Endothelial cell of umbilical vein (primary cell): ENCODE results near the gene CARMIL3. TPM values are rescaled to one million over a fixed set of nuclear protein-coding genes. Genes with fewer than 3 reads are reported as not detected.

ENCODE experiments used
- BruUV-seq: library from RNA; stranded (reverse); fragments of 400-500 nt; replicated peaks from 2 replicates; lab custom pipeline; 2021; lab: Mats Ljungman, UMichigan
- CTCF ChIA-PET: fragments of 300-600, 350-600 bp; sonication (Branson Sonifier 250); formaldehyde crosslinking; loops from one replicate; lab custom pipeline; 2021; ENCODE audit warnings: antibody characterized with exemption, inconsistent platforms; lab: Charles Lee
- POLR2A ChIA-PET: fragments of 300-600, 350-600 bp; sonication (Branson Sonifier 250); formaldehyde crosslinking; loops from one replicate; lab custom pipeline; 2021; ENCODE audit warnings: antibody characterized with exemption, inconsistent platforms; lab: Charles Lee
- DNase-seq: peaks from one replicate; pipeline ENCODE4 v3.0.0-alpha.2; 2011; ENCODE audit warnings: low read depth, low spot score
- FAIRE-seq: peaks from 2 replicates; lab custom pipeline; 2011; peaks lifted over from hg19 to GRCh38; lab: Jason Lieb, UNC
- H2AFZ ChIP-seq: 2 replicates; pipeline ENCODE4 v1.6.0; 2012; ENCODE audit warnings: low read depth, low read length, control low read depth, inconsistent platforms
- H3K27ac ChIP-seq: 2 replicates; pipeline ENCODE4 v1.5.1; 2011; ENCODE audit warnings: low read depth, mild to moderate bottlenecking, control low read depth, low read length, moderate library complexity; ENCODE audit not compliant: insufficient read depth
- H3K27me3 ChIP-seq, 2 experiments: 2 replicates each; pipeline versions ENCODE4 v1.6.0 to v1.6.1; 2011; ENCODE audit warnings: low read length in 2 of 2, mixed read lengths in 1 of 2; ENCODE audit not compliant: control insufficient read depth in 2 of 2, insufficient read depth in 2 of 2
- H3K36me3 ChIP-seq, 2 experiments: 2 replicates in 1 of 2; 3 replicates in 1 of 2; pipeline ENCODE4 v1.5.1; 2011; ENCODE audit warnings: low read length in 2 of 2, mild to moderate bottlenecking in 1 of 2, moderate library complexity in 1 of 2; ENCODE audit not compliant: control insufficient read depth in 2 of 2, insufficient read depth in 2 of 2; ENCODE audit errors: extremely low read depth in 1 of 2
- H3K4me1 ChIP-seq: 3 replicates; pipeline ENCODE4 v1.5.1; 2011; ENCODE audit warnings: mild to moderate bottlenecking, low read length; ENCODE audit not compliant: control insufficient read depth, insufficient read depth; ENCODE audit errors: extremely low read depth
- H3K4me2 ChIP-seq: 2 replicates; pipeline ENCODE4 v1.6.1; 2011; ENCODE audit warnings: low read length, control low read depth, mixed read lengths; ENCODE audit not compliant: insufficient read depth
- H3K4me3 ChIP-seq, 3 experiments: fragments of 200-600 bp in 1 of 3; sonication (generic), shearing (Covaris generic) in 1 of 3; replicated peaks in 1 of 3; 2 replicates each; pipeline ENCODE4 v1.5.1; 2011 to 2016; ENCODE audit warnings: control low read depth in 3 of 3, low read length in 3 of 3, mild to moderate bottlenecking in 2 of 3, inconsistent platforms in 1 of 3, low read depth in 1 of 3, moderate library complexity in 1 of 3; ENCODE audit not compliant: insufficient read depth in 1 of 3
- H3K79me2 ChIP-seq: 2 replicates; pipeline ENCODE4 v1.6.0; 2012; ENCODE audit warnings: low read length, inconsistent platforms; ENCODE audit not compliant: control insufficient read depth, insufficient read depth
- H3K9ac ChIP-seq: replicated peaks from 2 replicates; pipeline ENCODE3; 2011; ENCODE audit warnings: low read length, control low read depth; ENCODE audit not compliant: insufficient read depth; ENCODE audit errors: extremely low read depth
- H3K9me1 ChIP-seq: replicated peaks from 3 replicates; pipeline ENCODE4 v1.6.0; 2011; ENCODE audit warnings: mild to moderate bottlenecking, low read length; ENCODE audit not compliant: control insufficient read depth, insufficient read depth; ENCODE audit errors: extremely low read depth
- H3K9me3 ChIP-seq: replicated peaks from 2 replicates; pipeline ENCODE4 v1.5.1; 2012; ENCODE audit warnings: low read length, inconsistent platforms; ENCODE audit not compliant: control insufficient read depth, insufficient read depth
- H4K20me1 ChIP-seq: replicated peaks from 2 replicates; pipeline ENCODE3; 2011; ENCODE audit warnings: mild to moderate bottlenecking, low read length; ENCODE audit not compliant: control insufficient read depth, insufficient read depth; ENCODE audit errors: extremely low read depth
- CTCF ChIP-seq, 2 donors: IDR thresholded peaks; 1 replicate in 1 of 2; 2 replicates in 1 of 2; pipeline ENCODE4 v1.5.1; 2011; ENCODE audit warnings: low read length in 2 of 2, mild to moderate bottlenecking in 2 of 2, moderate library complexity in 2 of 2, control low read depth in 1 of 2, inconsistent platforms in 1 of 2, low read depth in 1 of 2; ENCODE audit not compliant: insufficient read depth in 1 of 2; ENCODE audit errors: extremely low read depth in 1 of 2
- EZH2 ChIP-seq: IDR thresholded peaks from 2 replicates; pipeline ENCODE4 v1.6.1; 2012; ENCODE audit warnings: borderline replicate concordance, low read depth, mild to moderate bottlenecking, moderate library complexity, low read length, inconsistent platforms; ENCODE audit not compliant: severe bottlenecking
- FOS ChIP-seq: IDR thresholded peaks from 2 replicates; pipeline ENCODE4 v1.6.1; 2011; ENCODE audit warnings: mild to moderate bottlenecking, low read length, moderate library complexity, borderline replicate concordance; ENCODE audit not compliant: insufficient read depth
- GATA2 ChIP-seq: IDR thresholded peaks from 2 replicates; pipeline ENCODE4 v1.7.0; 2011; ENCODE audit warnings: low read depth, mild to moderate bottlenecking, moderate library complexity, mixed read lengths, low read length; ENCODE audit not compliant: insufficient read length, insufficient read depth
- JUN ChIP-seq: IDR thresholded peaks from 2 replicates; pipeline ENCODE4 v1.6.1; 2011; ENCODE audit warnings: borderline replicate concordance, low read depth; ENCODE audit not compliant: insufficient read length, insufficient read depth
- MAX ChIP-seq: IDR thresholded peaks from 2 replicates; pipeline ENCODE4 v1.6.1; 2011; ENCODE audit not compliant: insufficient read depth, insufficient read length
- MYC ChIP-seq: IDR thresholded peaks from one replicate; pipeline ENCODE4 v1.6.1; 2011; ENCODE audit warnings: mild to moderate bottlenecking, low read depth, low read length
- POLR2A ChIP-seq: IDR thresholded peaks from 2 replicates; pipeline ENCODE4 v1.6.1; 2012; ENCODE audit warnings: low read depth, mild to moderate bottlenecking, control low read depth, low read length
- POLR2AphosphoS5 ChIP-seq: IDR thresholded peaks from 2 replicates; pipeline ENCODE4 v1.6.1; 2012; ENCODE audit warnings: low read depth, mild to moderate bottlenecking, control low read depth, low read length, moderate library complexity; ENCODE audit not compliant: insufficient read depth
- dilution Hi-C: fragments of 300-500 bp; cut with MboI; formaldehyde crosslinking; loops from one replicate; pipeline ENCODE4 v1.15.0; 2019; ENCODE audit warnings: low sequenced_read_pairs; ENCODE audit not compliant: extremely low pct_ligation_motif_present
- intact Hi-C: fragments of 100-400 bp; cut with micrococcal nuclease; formaldehyde crosslinking; loops from one replicate; pipeline ENCODE4 v1.10.0; 2022
- polyA plus RNA-seq, 4 experiments: library from polyadenylated mRNA; depleted of rRNA in 3 of 4; stranded (reverse) in 3 of 4; unstranded in 1 of 4; fragments of >200 nt; gene quantifications; 2 replicates each; pipeline versions ENCODE4 v1.2.1 to v1.2.3, GENCODE V29; 2011 to 2012; ENCODE audit warnings: missing spikeins in 1 of 4
- total RNA-seq: library from RNA; stranded (reverse); gene quantifications from 2 replicates; pipeline ENCODE4 v1.2.3, GENCODE V29; 2021

CARMIL3 gene
- total and polyA plus RNA-seq, 2 donors (not counting 3 experiments of a cell fraction or from before 2014, with no cell fraction given), result 0.03 TPM; not detected in 1

DNA sequence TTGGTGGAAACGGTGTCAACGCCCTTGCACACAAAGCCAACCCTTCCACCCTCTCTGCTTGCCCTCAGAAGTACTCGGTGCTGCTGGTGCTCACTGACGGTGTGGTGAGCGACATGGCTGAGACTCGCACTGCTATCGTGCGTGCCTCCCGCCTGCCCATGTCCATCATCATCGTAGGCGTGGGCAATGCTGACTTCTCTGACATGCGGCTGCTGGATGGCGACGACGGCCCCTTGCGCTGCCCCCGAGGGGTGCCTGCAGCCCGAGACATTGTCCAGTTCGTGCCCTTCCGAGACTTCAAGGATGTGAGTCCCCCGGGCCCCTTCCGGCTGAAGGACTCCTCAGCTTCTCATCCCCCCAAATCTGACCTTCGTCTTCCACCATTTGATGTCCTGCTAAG lies 25.3 kb downstream of the CARMIL3 start:
- H3K4me3 ChIP-seq, result no peak overlapping the region
- TF ChIP-seq POLR2AphosphoS5 (no peak), MYC (no peak), JUN (no peak), EZH2 (no peak), POLR2A (no peak), GATA2 (no peak), MAX (no peak), FOS (no peak), CTCF (IDR thresholded peaks at IDR 0.05; ENCODE audit: extremely low read depth in 1 of 2, insufficient read depth in 1 of 2, low read depth in 1 of 2, low read length in 2 of 2) (no peak)
- H3K9me1 ChIP-seq, result no peaks in the 10 kb centered on the region
- dilution Hi-C loops, result no loop called here
- H3K36me3 ChIP-seq, result no peaks in the 10 kb centered on the region
- H3K79me2 ChIP-seq, result no peaks in the 10 kb centered on the region
- POLR2A ChIA-PET, result no interaction called here
- CTCF ChIA-PET, result no interaction called here
- H3K27me3 ChIP-seq, result peaks cover 19 to 23% of the 10 kb centered on the region in 2 experiments
- H4K20me1 ChIP-seq, result no peaks in the 10 kb centered on the region
- no peaks in the 10 kb centered on the region for H3K9me3 ChIP-seq
- no peaks in the 10 kb centered on the region for H3K4me1 ChIP-seq
- intact Hi-C loops, result no loop called here
- no peak for FAIRE-seq
- no peak overlapping the region for H3K27ac ChIP-seq
- H3K4me2 ChIP-seq, result no peak overlapping the region
- no peak overlapping the region for H3K9ac ChIP-seq
- DNase-seq, result no peak
- no TSS peak for BruUV-seq
- no peak overlapping the region for H2AFZ ChIP-seq
